HG03575 (cell line): ENCODE data around the gene SLC35C1.
"Not testable (repeated sequence)": the region's sequence is repeated elsewhere in the genome, so short reads cannot be mapped to it uniquely, and the experiment has no call there.

Experiments
- ATAC-seq: cut with Tn5 transposase; IDR thresholded peaks from one replicate; pipeline ENCODE4 v1.9.1; 2021; ENCODE audit not compliant: unreplicated experiment, insufficient number of reproducible peaks, low FRiP score; ENCODE audit errors: extremely low read depth

Gene SLC35C1

GRCh38 chr11:45833761-45834160 lies 28.8 kb downstream of the SLC35C1 start:
- ATAC-seq, result no peak

DNA sequence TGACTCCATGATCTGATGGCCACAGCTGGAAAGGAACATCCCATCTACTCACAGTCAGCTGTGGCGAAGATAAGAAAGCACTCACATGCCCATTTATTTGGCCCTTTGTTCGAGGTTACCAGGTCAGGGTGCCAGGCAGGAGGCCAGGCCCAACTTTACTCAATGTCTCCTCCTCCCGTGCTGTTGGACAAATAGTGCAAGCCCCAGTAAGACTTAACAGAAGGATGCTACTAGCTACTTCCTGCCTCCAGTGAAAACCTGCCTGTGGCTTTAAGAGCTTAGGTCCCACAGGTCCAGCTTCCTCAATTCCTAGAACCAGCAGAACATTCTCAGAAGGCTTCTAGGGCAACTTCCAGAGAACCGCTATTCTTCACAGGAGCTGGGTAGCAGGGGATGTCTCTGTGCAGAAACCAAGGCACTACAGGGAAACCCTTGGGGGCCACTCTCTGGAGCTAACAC lies 29.4 kb downstream of the SLC35C1 start:
- ATAC-seq, result no peak

- ATAC-seq, result no peak
Measured at GRCh38 chr11:45839204-45839603, 34.3 kb downstream of the SLC35C1 start.

- ATAC-seq, result not testable (repeated sequence)
Measured at GRCh38 chr11:45840251-45840650, 35.3 kb downstream of the SLC35C1 start.

- ATAC-seq, result no peak
Measured at GRCh38 chr11:45843158-45843924, 38.4 kb downstream of the SLC35C1 start.

- no peak for ATAC-seq
Measured at GRCh38 chr11:45844822-45845578, 40.1 kb downstream of the SLC35C1 start.

DNA sequence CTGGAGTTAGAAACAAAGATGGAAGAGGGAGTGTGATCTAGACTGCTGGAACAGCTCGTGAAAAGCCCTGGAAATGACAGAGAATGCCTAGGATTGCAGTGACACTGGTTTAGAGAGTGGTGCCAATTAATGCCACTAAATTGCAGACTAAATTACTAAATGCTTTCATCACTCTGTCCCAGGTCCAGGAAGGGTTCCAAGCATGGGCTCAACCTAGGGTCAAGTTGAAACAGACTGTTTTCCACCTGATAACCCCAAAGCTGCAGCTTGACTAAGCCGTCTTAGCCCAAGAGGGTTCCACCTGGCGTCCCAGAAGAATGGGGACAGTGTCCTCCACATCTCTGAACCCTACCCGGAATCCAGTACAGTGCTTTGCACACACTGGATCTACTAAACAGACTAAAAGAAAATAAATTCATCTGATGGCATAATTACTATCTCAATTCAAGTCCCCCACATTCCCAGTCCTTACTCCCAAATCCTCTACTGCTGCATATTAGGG lies 41.3 kb downstream of the SLC35C1 start:
- no peak for ATAC-seq

DNA sequence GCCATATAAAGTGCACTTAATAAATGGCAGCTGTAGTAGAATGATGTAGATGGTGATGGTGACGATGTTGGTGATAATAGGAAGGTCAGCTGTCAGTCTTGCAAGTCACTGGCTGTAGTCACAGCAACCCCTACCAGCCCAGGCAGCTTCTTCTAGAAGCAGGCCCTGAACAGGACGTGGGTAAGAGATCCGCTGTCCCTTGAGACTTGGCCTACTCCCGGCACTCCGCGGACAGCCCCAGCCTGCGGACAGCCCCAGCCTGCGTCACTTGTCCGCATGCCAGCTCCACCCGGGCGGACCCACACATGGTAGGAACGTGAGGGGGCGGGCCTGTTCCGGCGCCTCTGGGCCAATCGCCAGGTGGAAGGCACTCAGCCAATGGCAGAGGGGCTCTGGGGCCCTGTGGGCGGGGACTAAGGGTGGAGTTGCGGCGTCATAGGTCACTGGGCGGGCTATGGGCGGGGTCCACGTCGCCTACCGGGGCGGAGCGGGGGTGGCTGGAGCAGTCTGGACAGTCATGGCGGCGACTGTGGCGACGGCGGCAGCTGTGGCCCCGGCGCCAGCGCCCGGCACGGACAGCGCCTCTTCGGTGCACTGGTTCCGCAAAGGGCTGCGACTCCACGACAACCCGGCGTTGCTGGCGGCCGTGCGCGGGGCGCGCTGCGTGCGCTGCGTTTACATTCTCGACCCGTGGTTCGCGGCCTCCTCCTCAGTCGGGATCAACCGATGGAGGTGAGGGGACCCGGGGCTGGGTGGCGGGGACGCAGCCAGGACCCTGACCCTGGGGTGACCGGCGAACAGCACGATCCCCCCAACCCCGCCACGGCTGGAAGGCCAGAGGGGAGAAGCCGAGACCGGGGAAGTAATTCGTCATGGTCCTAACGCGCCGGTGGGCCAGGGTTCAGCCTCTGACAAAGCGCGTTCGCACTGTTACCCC lies 42.3 kb downstream of the SLC35C1 start, which contains the start of gene CRY2:
CRY2 (plus strand) TSS at position 502 of the 937 bp plus-strand sequence; CDS start at position 518, 16 bp downstream.
- peak; percentile 57 for ATAC-seq

- ATAC-seq, result no peak
Measured at GRCh38 chr11:45847911-45848316, 43.0 kb downstream of the SLC35C1 start.

- ATAC-seq, result no peak
Measured at GRCh38 chr11:45848654-45849081, 43.7 kb downstream of the SLC35C1 start.

GRCh38 chr11:45850446-45850845 lies 45.5 kb downstream of the SLC35C1 start:
- ATAC-seq, result no peak

- ATAC-seq, result no peak
Measured at GRCh38 chr11:45851228-45851627, 46.3 kb downstream of the SLC35C1 start.

- ATAC-seq, result no peak
Measured at GRCh38 chr11:45852018-45852711, 47.2 kb downstream of the SLC35C1 start.

DNA sequence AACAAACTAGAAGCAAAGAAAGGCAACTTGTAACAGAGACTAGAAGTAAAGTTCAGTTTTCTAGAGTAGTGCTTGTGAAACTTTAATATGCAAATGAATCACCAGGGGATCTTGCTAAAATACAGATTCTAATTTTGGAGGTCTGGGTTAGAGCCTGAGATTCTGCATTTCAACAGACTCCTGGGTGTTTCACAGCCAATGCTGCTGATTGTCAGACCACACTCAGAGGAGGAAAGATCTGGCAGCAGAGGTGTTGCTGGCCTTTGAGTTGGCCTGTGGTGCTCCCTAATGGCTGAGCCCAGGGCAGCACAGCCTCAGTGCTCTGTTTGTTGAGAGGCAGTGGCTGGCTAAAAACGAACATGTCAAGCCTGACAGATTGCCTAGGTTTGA lies 47.8 kb downstream of the SLC35C1 start:
- ATAC-seq, result no peak

- no peak for ATAC-seq
Measured at GRCh38 chr11:45853332-45854219, 48.6 kb downstream of the SLC35C1 start.

- ATAC-seq, result no peak
Measured at GRCh38 chr11:45855308-45855707, 50.4 kb downstream of the SLC35C1 start.

DNA sequence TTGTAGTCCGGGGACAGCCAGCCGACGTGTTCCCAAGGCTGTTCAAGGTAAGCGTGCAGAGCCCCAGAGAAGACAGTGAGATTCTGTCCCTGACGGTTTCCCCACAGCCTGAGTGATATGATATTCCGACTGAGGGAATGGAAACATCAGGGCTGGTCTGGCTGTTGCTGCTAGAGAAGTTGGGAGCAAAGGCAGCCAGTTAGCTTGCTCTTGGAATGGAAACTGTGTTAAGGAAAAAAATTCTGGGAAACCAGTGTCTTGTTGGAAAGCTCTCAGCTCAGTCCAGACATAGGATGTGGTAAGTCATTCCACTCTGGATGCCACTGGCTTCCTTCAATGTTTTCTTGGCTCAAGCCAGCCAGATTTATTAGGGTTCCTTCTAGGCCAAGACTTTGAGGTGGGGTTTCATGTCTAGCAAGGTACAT lies 51.1 kb downstream of the SLC35C1 start:
- no peak for ATAC-seq
